Suppressor macrophage treated with lipopolysaccharide for 4 hours (primary cell): ENCODE results near the gene TCHHL1.

Experiments used
- DNase-seq: peaks from one replicate; pipeline ENCODE4 v3.0.0-alpha.2; 2020

The TCHHL1 gene

GRCh38 chr1:152036267-152037216 lies 52.3 kb downstream of the TCHHL1 start, which contains the start of gene S100A11:
Gene S100A11, minus strand, starts transcription at chr1:152037004. Its CDS starts 89 bp downstream, at chr1:152036915.
- DNase-seq: peak; percentile 97

- DNase-seq: peak; percentile 54
Measured at GRCh38 chr1:152035539-152036266, 53.2 kb downstream of the TCHHL1 start.

GRCh38 chr1:152034654-152035538 lies 54.0 kb downstream of the TCHHL1 start:
- DNase-seq: peak; percentile 83

- no peak for DNase-seq
Measured at GRCh38 chr1:152034324-152034653, 54.6 kb downstream of the TCHHL1 start.
